Testis (tissue), 3 donors: ENCODE data around the gene SMOC2. TPM values are rescaled to one million over a fixed set of nuclear protein-coding genes. Genes with fewer than 3 reads are reported as not detected.

Experiments used
- DNase-seq: peaks from one replicate; pipeline ENCODE4 v3.0.0-alpha.2; 2019
- H3K27ac ChIP-seq, 2 donors: fragments of 200-600 bp; sonication (generic); one replicate each; pipeline ENCODE4 v1.5.1; 2019
- H3K27me3 ChIP-seq: fragments of 200-600 bp; sonication (generic); one replicate; pipeline ENCODE4 v1.5.1; 2019
- H3K36me3 ChIP-seq: fragments of 200-600 bp; sonication (generic); one replicate; pipeline ENCODE4 v1.5.1; 2017; ENCODE audit warnings: low read depth; ENCODE audit errors: missing control alignments
- H3K4me1 ChIP-seq: fragments of 200-600 bp; sonication (generic); one replicate; pipeline ENCODE4 v1.5.1; 2019
- H3K4me3 ChIP-seq, 2 donors: fragments of 200-600 bp; sonication (generic); one replicate each; pipeline ENCODE4 v1.5.1; 2017 to 2019
- H3K9me3 ChIP-seq: fragments of 200-600 bp; sonication (generic); one replicate; pipeline ENCODE4 v1.5.1; 2017
- CTCF ChIP-seq, 3 experiments: fragments of 450-650 bp in 2 of 3; fragments of 200-600 bp in 1 of 3; sonication (generic) in 1 of 3; IDR thresholded peaks; one replicate each; pipeline ENCODE4 v1.5.1; 2016 to 2019; ENCODE audit warnings: antibody characterized with exemption in 3 of 3, mild to moderate bottlenecking in 2 of 3, moderate library complexity in 1 of 3
- POLR2A ChIP-seq: fragments of 450-650 bp; IDR thresholded peaks from one replicate; pipeline ENCODE4 v1.6.1; 2017; ENCODE audit warnings: antibody characterized with exemption, mild to moderate bottlenecking, moderate library complexity
- WGBS, 2 donors: methylation state at CpG; one replicate each; pipeline ENCODE4 v1.1.5; 2018; 5-methylcytosine and 5-hydroxymethylcytosine counted together
- intact Hi-C: fragments of 100-400 bp; cut with DNase I; formaldehyde crosslinking; loops from one replicate; pipeline ENCODE4 v1.15.1; 2023; ENCODE audit warnings: low total_unique reads
- polyA plus RNA-seq: library from polyadenylated mRNA; stranded (reverse); fragments of 350-450 nt; fragmentation: Illumina TruSeq; extraction: RNeasy Lipid Tissue Mini Kit (QIAGEN cat#74804); gene quantifications from one replicate; pipeline ENCODE4 v1.2.3, GENCODE V29; 2014; ENCODE audit warnings: low read depth, low replicate concordance; ENCODE audit not compliant: insufficient read depth
- total RNA-seq, 2 donors: library from RNA; depleted of rRNA; stranded (reverse); fragments of >200 nt; gene quantifications; one replicate each; pipeline ENCODE4 v1.2.3, GENCODE V29; 2016

Gene SMOC2
- total and polyA plus RNA-seq, 3 donors from 2014 or later: 78.4 to 140 (median 110) TPM

- no peaks in the 10 kb centered on the region for H3K36me3 ChIP-seq
- WGBS, 2 donors: 82 to 87% methylated on average over 10 of the region's 10 CpGs
- intact Hi-C loops: no loop called here
- no peak for DNase-seq
- H3K4me1 ChIP-seq: no peaks in the 10 kb centered on the region
- H3K27ac ChIP-seq: no peak overlapping the region
- H3K9me3 ChIP-seq: no peaks in the 10 kb centered on the region
- no peak overlapping the region for H3K4me3 ChIP-seq
- no peaks in the 10 kb centered on the region for H3K27me3 ChIP-seq
- TF ChIP-seq CTCF (IDR thresholded peaks at IDR 0.05) (no peak), POLR2A (no peak)
Observed at GRCh38 chr6:168671863-168672546, 231.0 kb downstream of the SMOC2 start.

- no peak for DNase-seq
- H3K36me3 ChIP-seq: no peaks in the 10 kb centered on the region
- H3K4me1 ChIP-seq: no peaks in the 10 kb centered on the region
- 85 to 92% methylated on average over 7 of the region's 7 CpGs for WGBS, 2 donors
- no peaks in the 10 kb centered on the region for H3K27me3 ChIP-seq
- no peak overlapping the region for H3K4me3 ChIP-seq
- intact Hi-C loops: no loop called here
- TF ChIP-seq POLR2A: no peak
- TF ChIP-seq CTCF (IDR thresholded peaks at IDR 0.05): no peak
- no peaks in the 10 kb centered on the region for H3K9me3 ChIP-seq
- H3K27ac ChIP-seq: no peak overlapping the region
Observed at GRCh38 chr6:168674595-168674994, 233.6 kb downstream of the SMOC2 start.

- no peak for DNase-seq
- Histone ChIP-seq H3K4me3 (no peak overlapping the region), H3K27ac (no peak overlapping the region), H3K4me1 (no peaks in the 10 kb centered on the region), H3K27me3 (no peaks in the 10 kb centered on the region), H3K9me3 (no peaks in the 10 kb centered on the region), H3K36me3 (no peaks in the 10 kb centered on the region)
- WGBS, 2 donors: 71 to 76% methylated on average over 11 of the region's 11 CpGs
- intact Hi-C loops: no loop called here
- TF ChIP-seq CTCF (IDR thresholded peaks at IDR 0.05) (no peak), POLR2A (no peak)
Observed at GRCh38 chr6:168675375-168675774, 234.4 kb downstream of the SMOC2 start.

GRCh38 chr6:168675933-168676551 lies 235.1 kb downstream of the SMOC2 start:
- intact Hi-C loops: no loop called here
- Histone ChIP-seq H3K9me3 (no peaks in the 10 kb centered on the region), H3K4me3 (no peak overlapping the region), H3K27me3 (no peaks in the 10 kb centered on the region), H3K36me3 (no peaks in the 10 kb centered on the region), H3K27ac (no peak overlapping the region), H3K4me1 (no peaks in the 10 kb centered on the region)
- DNase-seq: no peak
- WGBS, 2 donors: 86 to 92% methylated on average over 11 of the region's 11 CpGs
- TF ChIP-seq POLR2A (no peak), CTCF (IDR thresholded peaks at IDR 0.05) (no peak)
